WTC11 (cell line): ENCODE measurements around the gene FMO4. TPM values are rescaled to one million over a fixed set of nuclear protein-coding genes. Genes with fewer than 3 reads are reported as not detected.
"Not testable (repeated sequence)": the region's sequence is repeated elsewhere in the genome, so short reads cannot be mapped to it uniquely, and the experiment has no call there.

Experiments used
- ATAC-seq: fragments of 200-7000 bp; cut with Tn5 transposase; 2 replicates; pipeline ENCODE4 v1.10.0; 2021; ENCODE audit warnings: mild to moderate bottlenecking, moderate library complexity
- CTCF ChIA-PET: fragments of 300-600 bp; sonication (Branson Sonifier 250); formaldehyde crosslinking; loops from one replicate; lab custom pipeline; 2021; ENCODE audit warnings: antibody characterized with exemption; lab: Charles Lee
- POLR2A ChIA-PET: fragments of 350-600 bp; sonication (Branson Sonifier 250); formaldehyde crosslinking; loops from one replicate; lab custom pipeline; 2021; ENCODE audit warnings: antibody characterized with exemption; lab: Charles Lee
- DNase-seq: peaks from one replicate; pipeline ENCODE4 v3.0.0; 2021; ENCODE audit warnings: low spot score
- H3K27ac Mint-ChIP-seq: 2 replicates; pipeline ENCODE4 v1.8.0; 2021; ENCODE audit warnings: mixed read lengths
- H3K27me3 Mint-ChIP-seq: 2 replicates; pipeline ENCODE4 v1.8.0; 2021; ENCODE audit warnings: low read depth, mild to moderate bottlenecking, moderate library complexity, mixed read lengths
- H3K36me3 Mint-ChIP-seq: 2 replicates; pipeline ENCODE4 v1.8.0; 2021; ENCODE audit warnings: mixed read lengths
- H3K4me1 Mint-ChIP-seq: 2 replicates; pipeline ENCODE4 v1.8.0; 2022; ENCODE audit warnings: mixed read lengths
- H3K4me3 Mint-ChIP-seq: 2 replicates; pipeline ENCODE4 v1.8.0; 2021; ENCODE audit warnings: mild to moderate bottlenecking, moderate library complexity, mixed read lengths
- H3K9me3 Mint-ChIP-seq: 2 replicates; pipeline ENCODE4 v1.8.0; 2021; ENCODE audit warnings: mixed read lengths
- AR ChIP-seq: fragments of 250-450 bp; sonication (Bioruptor Pico); IDR thresholded peaks from 2 replicates; pipeline ENCODE4 v1.9.0; 2021; ENCODE audit warnings: mild to moderate bottlenecking
- CREM ChIP-seq: sonication (generic); formaldehyde crosslinking; IDR thresholded peaks from 2 replicates; pipeline ENCODE4 v1.8.1; 2022; ENCODE audit warnings: mild to moderate bottlenecking, missing genetic modification reagents, moderate library complexity
- CTCF ChIP-seq: fragments of 200-600 bp; IDR thresholded peaks from 2 replicates; pipeline ENCODE4 v1.8.0; 2022; ENCODE audit warnings: antibody characterized with exemption
- E2F4 ChIP-seq: sonication (generic); formaldehyde crosslinking; IDR thresholded peaks from 2 replicates; pipeline ENCODE4 v1.8.1; 2022; ENCODE audit warnings: low read depth, mild to moderate bottlenecking, moderate library complexity, missing genetic modification reagents, borderline replicate concordance
- GRHL2 ChIP-seq: fragments of 250-450 bp; sonication (Bioruptor Pico); IDR thresholded peaks from 2 replicates; pipeline ENCODE4 v1.8.0; 2022; ENCODE audit warnings: mild to moderate bottlenecking, moderate library complexity; ENCODE audit not compliant: insufficient replicate concordance, severe bottlenecking
- IRF2 ChIP-seq: sonication (generic); formaldehyde crosslinking; IDR thresholded peaks from 2 replicates; pipeline ENCODE4 v1.8.0; 2022; ENCODE audit warnings: low read depth, missing genetic modification reagents, borderline replicate concordance
- JUN ChIP-seq: sonication (generic); formaldehyde crosslinking; IDR thresholded peaks from 2 replicates; pipeline ENCODE4 v1.8.0; 2023; ENCODE audit warnings: mild to moderate bottlenecking, missing genetic modification reagents
- NFATC4 ChIP-seq: fragments of 250-450 bp; sonication (Bioruptor Pico); IDR thresholded peaks from 2 replicates; pipeline ENCODE4 v1.9.0; 2021; ENCODE audit warnings: mild to moderate bottlenecking
- NFYB ChIP-seq: sonication (generic); formaldehyde crosslinking; conservative IDR thresholded peaks from 2 replicates; pipeline ENCODE4 v1.8.0; 2022; ENCODE audit warnings: low read depth, missing genetic modification reagents
- NR2C2 ChIP-seq: sonication (generic); formaldehyde crosslinking; IDR thresholded peaks from 2 replicates; pipeline ENCODE4 v1.8.0; 2022; ENCODE audit warnings: mild to moderate bottlenecking, missing genetic modification reagents
- OVOL2 ChIP-seq: fragments of 250-450 bp; sonication (Bioruptor Pico); IDR thresholded peaks from 2 replicates; pipeline ENCODE4 v1.9.0; 2021; ENCODE audit warnings: mild to moderate bottlenecking, borderline replicate concordance
- PRDM15 ChIP-seq: sonication (generic); formaldehyde crosslinking; IDR thresholded peaks from 2 replicates; pipeline ENCODE4 v1.8.0; 2022; ENCODE audit warnings: missing genetic modification reagents
- SMAD3 ChIP-seq: sonication (generic); formaldehyde crosslinking; IDR thresholded peaks from 2 replicates; pipeline ENCODE4 v1.8.0; 2022; ENCODE audit warnings: missing genetic modification reagents, mild to moderate bottlenecking, borderline replicate concordance
- SOX15 ChIP-seq: fragments of 250-450 bp; sonication (Bioruptor Pico); IDR thresholded peaks from 2 replicates; pipeline ENCODE4 v1.9.0; 2021; ENCODE audit warnings: mild to moderate bottlenecking
- TEAD1 ChIP-seq: sonication (generic); formaldehyde crosslinking; IDR thresholded peaks from 2 replicates; pipeline ENCODE4 v1.8.0; 2022; ENCODE audit warnings: mild to moderate bottlenecking, missing genetic modification reagents
- TEAD4 ChIP-seq: sonication (generic); formaldehyde crosslinking; IDR thresholded peaks from 2 replicates; pipeline ENCODE4 v1.8.0; 2022; ENCODE audit warnings: mild to moderate bottlenecking, missing genetic modification reagents
- USF1 ChIP-seq: sonication (generic); formaldehyde crosslinking; IDR thresholded peaks from 2 replicates; pipeline ENCODE4 v1.8.0; 2022; ENCODE audit warnings: mild to moderate bottlenecking, missing genetic modification reagents
- ZNF138 ChIP-seq: sonication (generic); formaldehyde crosslinking; conservative IDR thresholded peaks from 2 replicates; pipeline ENCODE4 v1.8.1; 2022; ENCODE audit warnings: mild to moderate bottlenecking, moderate library complexity, missing genetic modification reagents
- ZNF263 ChIP-seq: sonication (generic); formaldehyde crosslinking; IDR thresholded peaks from 2 replicates; pipeline ENCODE4 v1.8.1; 2022; ENCODE audit warnings: low read depth, mild to moderate bottlenecking, moderate library complexity, missing genetic modification reagents
- total RNA-seq: library from RNA; stranded (reverse); gene quantifications from 3 replicates; pipeline ENCODE4 v1.2.3, GENCODE V29; 2021

The FMO4 gene
- total RNA-seq, 1 experiment from 2014 or later, result 1.8 TPM

- Mint-ChIP-seq H3K4me1 (peaks cover 26% of the 10 kb centered on the region), H3K27me3 (no peaks in the 10 kb centered on the region), H3K36me3 (no peaks in the 10 kb centered on the region), H3K27ac (no peak overlapping the region), H3K9me3 (peaks cover 7% of the 10 kb centered on the region), H3K4me3 (no peak overlapping the region)
- ATAC-seq (no peak), DNase-seq (no peak)
- CTCF ChIA-PET, result interaction anchor here (1.5 kb wide), 1 partner anchor 43 kb away, joined by 5 read pairs; the partner anchor contains the start of gene FMO4
- TF ChIP-seq GRHL2 (CRISPR knock-in tag) (no peak), AR (CRISPR knock-in tag) (no peak), ZNF138 (CRISPR knock-in tag) (no peak), SMAD3 (CRISPR knock-in tag) (no peak), NFYB (no peak), JUN (CRISPR knock-in tag) (no peak), NFATC4 (CRISPR knock-in tag) (no peak), TEAD1 (CRISPR knock-in tag) (no peak), TEAD4 (CRISPR knock-in tag) (no peak), ZNF263 (no peak), NR2C2 (CRISPR knock-in tag) (no peak), PRDM15 (CRISPR knock-in tag) (no peak), OVOL2 (CRISPR knock-in tag) (no peak)
- POLR2A ChIA-PET, result no interaction called here
These were observed 43.2 kb downstream of the FMO4 start for GRCh38 chr1:171357179-171357578.

- DNase-seq, ATAC-seq, H3K27me3 Mint-ChIP-seq, H3K4me3 Mint-ChIP-seq, H3K27ac Mint-ChIP-seq, H3K36me3 Mint-ChIP-seq, POLR2A ChIA-PET: not testable (repeated sequence)
- peaks cover 13% of the 10 kb centered on the region for H3K4me1 Mint-ChIP-seq
- peaks cover 21% of the 10 kb centered on the region for H3K9me3 Mint-ChIP-seq
- CTCF ChIA-PET, result interaction anchor here (0.6 to 2.3 kb wide), 12 partner anchors 16 to 429 kb away, joined by 3 to 20 read pairs (median 4); partner anchors contain the start of gene FMO4
These were observed 45.3 kb downstream of the FMO4 start for GRCh38 chr1:171359355-171359648.

GRCh38 chr1:171359731-171360527 is 45.9 kb downstream of the FMO4 start:
- peak; percentile 47 for DNase-seq
- H3K27ac Mint-ChIP-seq, ATAC-seq, H3K27me3 Mint-ChIP-seq, POLR2A ChIA-PET, H3K4me3 Mint-ChIP-seq, H3K36me3 Mint-ChIP-seq: not testable (repeated sequence)
- H3K4me1 Mint-ChIP-seq, result peaks cover 13% of the 10 kb centered on the region
- peaks cover 21% of the 10 kb centered on the region for H3K9me3 Mint-ChIP-seq
- CTCF ChIA-PET, result interaction anchor here (0.6 to 2.3 kb wide), 15 partner anchors 9 to 430 kb away, joined by 3 to 20 read pairs (median 4); partner anchors contain the start of gene FMO4

- ChIA-PET CTCF (no interaction called here), POLR2A (no interaction called here)
- no peak for ATAC-seq
- TF ChIP-seq USF1 (CRISPR knock-in tag) (no peak), E2F4 (CRISPR knock-in tag) (no peak), IRF2 (CRISPR knock-in tag) (no peak), CTCF (no peak), SOX15 (CRISPR knock-in tag) (no peak), CREM (no peak)
These were observed 52.1 kb downstream of the FMO4 start for GRCh38 chr1:171366085-171366484.

More at GRCh38 chr1:171366085-171366484, 52.1 kb downstream of the FMO4 start:
- peaks cover 26% of the 10 kb centered on the region for H3K9me3 Mint-ChIP-seq
- H3K36me3 Mint-ChIP-seq, result no peaks in the 10 kb centered on the region
- no peak overlapping the region for H3K4me3 Mint-ChIP-seq
- no peak overlapping the region for H3K27ac Mint-ChIP-seq
- no peak for DNase-seq
- no peaks in the 10 kb centered on the region for H3K27me3 Mint-ChIP-seq
- H3K4me1 Mint-ChIP-seq, result no peaks in the 10 kb centered on the region
